Osteoblast (primary cell): ENCODE data around the gene PACS2. TPM values are rescaled to one million over a fixed set of nuclear protein-coding genes. Genes with fewer than 3 reads are reported as not detected.

Experiments
- DNase-seq: peaks from one replicate; pipeline ENCODE4 v3.0.0; 2011; ENCODE audit warnings: low spot score, mixed read lengths; ENCODE audit not compliant: insufficient read length; ENCODE audit errors: missing footprints
- H2AFZ ChIP-seq: 2 replicates; pipeline ENCODE4 v1.6.0; 2011; ENCODE audit warnings: mild to moderate bottlenecking, low read length
- H3K27ac ChIP-seq: 2 replicates; pipeline ENCODE4 v1.5.1; 2011; ENCODE audit warnings: mild to moderate bottlenecking, low read depth, low read length, moderate library complexity
- H3K27me3 ChIP-seq: 2 replicates; pipeline ENCODE4 v1.6.0; 2012; ENCODE audit warnings: mild to moderate bottlenecking, control low read depth, inconsistent platforms, low read length, moderate library complexity; ENCODE audit not compliant: insufficient read depth
- H3K36me3 ChIP-seq: 2 replicates; pipeline ENCODE4 v1.5.1; 2011; ENCODE audit warnings: mild to moderate bottlenecking, low read length, control low read depth, moderate library complexity; ENCODE audit not compliant: insufficient read depth
- H3K4me1 ChIP-seq: 2 replicates; pipeline ENCODE4 v1.5.1; 2011; ENCODE audit warnings: mild to moderate bottlenecking, low read length, control low read depth, moderate library complexity; ENCODE audit not compliant: insufficient read depth
- H3K4me2 ChIP-seq: 2 replicates; pipeline ENCODE4 v1.6.0; 2011; ENCODE audit warnings: mild to moderate bottlenecking, low read length; ENCODE audit not compliant: insufficient read depth
- H3K4me3 ChIP-seq: fragments of 200-600 bp; sonication (generic); 3 replicates; pipeline ENCODE4 v1.5.1; 2012; ENCODE audit warnings: mild to moderate bottlenecking, low read length, inconsistent platforms; ENCODE audit not compliant: insufficient read depth
- H3K79me2 ChIP-seq: 2 replicates; pipeline ENCODE4 v1.6.0; 2012; ENCODE audit warnings: mild to moderate bottlenecking, low read length, control low read depth, inconsistent platforms; ENCODE audit not compliant: insufficient read depth
- H3K9me3 ChIP-seq: 2 replicates; pipeline ENCODE4 v1.5.1; 2011; ENCODE audit warnings: low read depth, low read length, control low read depth
- H4K20me1 ChIP-seq: 2 replicates; pipeline ENCODE4 v1.6.0; 2012; ENCODE audit warnings: mild to moderate bottlenecking, low read length, control low read depth; ENCODE audit not compliant: insufficient read depth
- total RNA-seq: library from RNA; depleted of rRNA; stranded (reverse); fragments of >200 nt; gene quantifications from 2 replicates; pipeline ENCODE4 v1.2.3, GENCODE V29; 2012
- TF ChIP-seq, protein P1 (sequence below): IDR thresholded peaks from 2 replicates; pipeline ENCODE4 v1.5.1; 2011; ENCODE audit warnings: mild to moderate bottlenecking, low read depth, low read length, moderate library complexity; ENCODE audit errors: extremely low read depth

The PACS2 gene
- total RNA-seq, 1 donor, result 81.1 TPM

DNA sequence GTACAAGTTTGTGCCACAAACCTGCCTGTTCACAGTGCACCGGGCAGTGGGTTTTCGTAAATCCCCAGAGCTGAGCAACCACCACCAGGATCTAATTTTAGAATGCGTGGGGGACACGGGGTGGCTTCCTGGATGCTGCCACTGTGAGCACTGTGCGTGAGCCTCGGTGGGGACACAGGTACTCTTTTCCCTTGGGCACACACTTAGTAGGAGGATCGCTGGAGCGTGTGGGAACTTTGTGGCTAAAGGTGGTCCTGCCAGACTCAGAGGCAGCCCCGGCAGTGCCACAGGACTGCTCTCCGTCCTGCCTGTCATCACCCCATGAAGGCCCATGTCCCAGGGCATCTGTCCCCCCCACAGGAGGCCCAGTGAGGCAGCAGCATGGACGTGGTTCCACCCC, 45.1 kb upstream of the PACS2 start:
- peaks cover 8% of the 10 kb centered on the region for H3K4me1 ChIP-seq
- no peak overlapping the region for H3K27ac ChIP-seq
- peaks cover 13% of the 10 kb centered on the region for H3K79me2 ChIP-seq

DNA sequence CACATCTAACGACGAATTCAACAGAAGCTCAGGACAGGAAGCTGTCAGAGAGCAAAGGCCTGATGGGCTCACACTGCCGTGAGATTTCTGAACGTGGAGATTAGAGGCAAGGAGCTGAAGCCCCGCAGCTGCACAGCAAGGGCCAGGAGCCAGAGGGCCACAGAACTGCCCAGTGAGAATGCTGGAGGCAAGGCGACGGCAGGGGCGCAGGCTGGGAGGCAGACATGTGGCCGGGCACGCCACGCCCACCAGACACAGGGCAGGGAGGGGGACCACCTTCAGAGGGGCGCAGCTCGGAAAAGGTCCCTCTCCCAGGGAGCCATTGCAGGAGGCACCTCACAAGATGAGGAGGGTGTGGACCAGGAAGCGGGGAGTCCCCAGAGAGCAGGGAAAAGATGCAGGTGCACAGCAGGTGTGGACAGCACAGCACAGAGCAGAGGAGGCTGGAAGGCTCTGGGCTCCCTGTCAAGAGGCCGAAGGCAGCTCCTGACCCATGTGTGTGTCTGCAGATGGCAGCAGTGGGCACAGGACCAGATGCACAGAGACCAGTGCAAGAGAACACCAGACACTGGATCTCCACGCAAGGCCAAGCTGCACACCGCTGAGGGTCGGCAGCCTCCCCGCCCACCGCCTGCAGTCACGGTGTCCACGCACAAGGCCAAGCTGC, 43.2 kb upstream of the PACS2 start:
- TF ChIP-seq, protein P1, sequence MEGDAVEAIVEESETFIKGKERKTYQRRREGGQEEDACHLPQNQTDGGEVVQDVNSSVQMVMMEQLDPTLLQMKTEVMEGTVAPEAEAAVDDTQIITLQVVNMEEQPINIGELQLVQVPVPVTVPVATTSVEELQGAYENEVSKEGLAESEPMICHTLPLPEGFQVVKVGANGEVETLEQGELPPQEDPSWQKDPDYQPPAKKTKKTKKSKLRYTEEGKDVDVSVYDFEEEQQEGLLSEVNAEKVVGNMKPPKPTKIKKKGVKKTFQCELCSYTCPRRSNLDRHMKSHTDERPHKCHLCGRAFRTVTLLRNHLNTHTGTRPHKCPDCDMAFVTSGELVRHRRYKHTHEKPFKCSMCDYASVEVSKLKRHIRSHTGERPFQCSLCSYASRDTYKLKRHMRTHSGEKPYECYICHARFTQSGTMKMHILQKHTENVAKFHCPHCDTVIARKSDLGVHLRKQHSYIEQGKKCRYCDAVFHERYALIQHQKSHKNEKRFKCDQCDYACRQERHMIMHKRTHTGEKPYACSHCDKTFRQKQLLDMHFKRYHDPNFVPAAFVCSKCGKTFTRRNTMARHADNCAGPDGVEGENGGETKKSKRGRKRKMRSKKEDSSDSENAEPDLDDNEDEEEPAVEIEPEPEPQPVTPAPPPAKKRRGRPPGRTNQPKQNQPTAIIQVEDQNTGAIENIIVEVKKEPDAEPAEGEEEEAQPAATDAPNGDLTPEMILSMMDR, result no peak
- no peak overlapping the region for H3K4me2 ChIP-seq
- H3K4me3 ChIP-seq, result no peak overlapping the region
- H3K36me3 ChIP-seq, result no peaks in the 10 kb centered on the region
- no peaks in the 10 kb centered on the region for H3K9me3 ChIP-seq
- H2AFZ ChIP-seq, result no peak overlapping the region
- no peak overlapping the region for H3K27ac ChIP-seq
- peaks cover 21% of the 10 kb centered on the region for H3K79me2 ChIP-seq
- DNase-seq, result peak; percentile 39
- peaks cover 12% of the 10 kb centered on the region for H3K4me1 ChIP-seq
- H3K27me3 ChIP-seq, result no peaks in the 10 kb centered on the region
- peaks cover 35% of the 10 kb centered on the region for H4K20me1 ChIP-seq

More for the DNA sequence above, 45.1 kb upstream of the PACS2 start:
- Histone ChIP-seq H3K4me2 (no peak overlapping the region), H3K36me3 (no peaks in the 10 kb centered on the region), H4K20me1 (peaks cover 23% of the 10 kb centered on the region), H2AFZ (no peak overlapping the region), H3K27me3 (no peaks in the 10 kb centered on the region), H3K9me3 (no peaks in the 10 kb centered on the region), H3K4me3 (no peak overlapping the region)
- no peak for DNase-seq
- TF ChIP-seq, protein P1, result no peak

DNA sequence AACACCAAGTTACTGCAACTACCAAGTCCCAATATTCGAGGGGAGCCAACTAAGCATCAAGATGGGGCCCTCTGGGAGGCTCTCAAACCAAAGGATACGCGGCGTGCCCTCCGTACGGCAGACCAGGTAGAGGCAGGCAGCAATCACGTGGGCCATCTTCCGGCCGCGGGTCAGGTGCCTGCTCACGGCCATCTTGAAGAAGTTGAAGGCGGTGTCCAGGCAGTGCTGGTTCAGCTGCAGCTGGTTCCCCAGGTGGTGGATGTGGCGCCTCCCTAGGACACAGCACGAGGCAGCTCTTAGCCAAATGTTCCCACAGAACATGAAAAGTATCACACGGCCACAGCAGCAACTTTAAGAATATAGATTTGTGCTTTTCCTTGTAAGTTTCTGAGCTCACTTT, 41.9 kb upstream of the PACS2 start:
- Histone ChIP-seq H3K27ac (no peak overlapping the region), H3K4me2 (no peak overlapping the region), H3K4me1 (peaks cover 12% of the 10 kb centered on the region), H3K27me3 (no peaks in the 10 kb centered on the region), H2AFZ (no peak overlapping the region), H4K20me1 (peaks cover 33% of the 10 kb centered on the region), H3K4me3 (no peak overlapping the region), H3K79me2 (peaks cover 21% of the 10 kb centered on the region), H3K36me3 (no peaks in the 10 kb centered on the region), H3K9me3 (no peaks in the 10 kb centered on the region)
- TF ChIP-seq, protein P1, result no peak
- DNase-seq, result peak; percentile 58

DNA sequence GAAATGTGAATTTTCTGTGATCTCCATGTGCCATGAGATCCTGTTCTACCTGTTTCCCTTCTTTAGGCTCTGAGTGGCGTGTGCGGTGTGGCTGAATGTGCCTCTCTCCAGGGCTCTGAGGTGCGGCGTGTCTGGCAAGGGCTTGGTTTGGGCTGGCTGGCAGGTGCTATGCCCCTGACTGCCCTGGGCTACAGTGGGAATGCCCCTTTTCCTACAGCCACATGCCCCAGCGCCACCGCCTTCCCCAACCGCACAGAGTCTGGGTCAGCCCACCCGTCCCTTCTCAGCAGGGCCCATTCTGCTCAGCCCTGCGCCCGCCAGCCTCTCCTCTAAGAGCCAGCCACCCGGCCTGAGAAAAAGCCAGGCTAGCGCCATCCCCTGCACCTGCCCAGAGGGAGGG, 41.5 kb upstream of the PACS2 start:
- Histone ChIP-seq H3K4me2 (no peak overlapping the region), H3K9me3 (no peaks in the 10 kb centered on the region), H3K4me1 (peaks cover 10% of the 10 kb centered on the region), H3K79me2 (peaks cover 23% of the 10 kb centered on the region), H2AFZ (no peak overlapping the region), H3K36me3 (no peaks in the 10 kb centered on the region), H4K20me1 (peaks cover 30% of the 10 kb centered on the region), H3K27me3 (no peaks in the 10 kb centered on the region), H3K4me3 (no peak overlapping the region), H3K27ac (no peak overlapping the region)
- DNase-seq, result peak; percentile 61
- TF ChIP-seq, protein P1, result no peak
